Testis (tissue), 2 donors: ENCODE data around the gene KAT7.
A peak's percentile ranks its signal among the peaks of the same experiment; 100 is the strongest.

Source experiments
- CTCF ChIP-seq, 3 experiments: fragments of 450-650 bp in 2 of 3; fragments of 200-600 bp in 1 of 3; sonication (generic) in 1 of 3; IDR thresholded peaks; one replicate each; pipeline ENCODE4 v1.5.1; 2016 to 2019; ENCODE audit warnings: antibody characterized with exemption in 3 of 3, mild to moderate bottlenecking in 2 of 3, moderate library complexity in 1 of 3
- POLR2A ChIP-seq: fragments of 450-650 bp; IDR thresholded peaks from one replicate; pipeline ENCODE4 v1.6.1; 2017; ENCODE audit warnings: antibody characterized with exemption, mild to moderate bottlenecking, moderate library complexity

- TF ChIP-seq CTCF (IDR thresholded peaks at IDR 0.05), result peak in 2 of 3 experiments; percentile 39 to 49
- no peak for TF ChIP-seq POLR2A
These were observed 8.7 kb upstream of the KAT7 start for GRCh38 chr17:49779739-49780231.
